Cortex of kidney (tissue), 1 donor: ENCODE results near the gene SUPT3H.
"Not testable (repeated sequence)": the region's sequence is repeated elsewhere in the genome, so short reads cannot be mapped to it uniquely, and the experiment has no call there.

ENCODE experiments used
- DNase-seq: peaks from one replicate; lab custom pipeline; 2025; lab: John Stamatoyannopoulos, UW

SUPT3H gene

GRCh38 chr6:44954281-44954680 lies 423.5 kb downstream of the SUPT3H start:
- DNase-seq, result no peak

- no peak for DNase-seq
Observed at GRCh38 chr6:44951253-44951747, 426.4 kb downstream of the SUPT3H start.

- no peak for DNase-seq
Observed at GRCh38 chr6:44949596-44950201, 428.0 kb downstream of the SUPT3H start.

GRCh38 chr6:44943541-44943940 lies 434.2 kb downstream of the SUPT3H start:
- DNase-seq, result no peak

- no peak for DNase-seq
Observed at GRCh38 chr6:44942798-44943197, 434.9 kb downstream of the SUPT3H start.

- DNase-seq, result no peak
Observed at GRCh38 chr6:44942201-44942600, 435.5 kb downstream of the SUPT3H start.

- no peak for DNase-seq
Observed at GRCh38 chr6:44940367-44940766, 437.4 kb downstream of the SUPT3H start.

- no peak for DNase-seq
Observed at GRCh38 chr6:44935693-44936300, 441.9 kb downstream of the SUPT3H start.

GRCh38 chr6:44933108-44933507 lies 444.6 kb downstream of the SUPT3H start:
- no peak for DNase-seq

- DNase-seq, result no peak
Observed at GRCh38 chr6:44932651-44933091, 445.1 kb downstream of the SUPT3H start.

GRCh38 chr6:44931385-44931784 lies 446.3 kb downstream of the SUPT3H start:
- no peak for DNase-seq

GRCh38 chr6:44926556-44926955 lies 451.2 kb downstream of the SUPT3H start:
- DNase-seq, result no peak

GRCh38 chr6:44925100-44925739 lies 452.5 kb downstream of the SUPT3H start:
- DNase-seq, result no peak

- no peak for DNase-seq
Observed at GRCh38 chr6:44923444-44923843, 454.3 kb downstream of the SUPT3H start.

GRCh38 chr6:44921798-44922197 lies 455.9 kb downstream of the SUPT3H start:
- no peak for DNase-seq

- no peak for DNase-seq
Observed at GRCh38 chr6:44920952-44921491, 456.7 kb downstream of the SUPT3H start.

GRCh38 chr6:44918671-44919296 lies 458.9 kb downstream of the SUPT3H start:
- DNase-seq, result no peak

GRCh38 chr6:44917430-44917829 lies 460.3 kb downstream of the SUPT3H start:
- no peak for DNase-seq

GRCh38 chr6:44915111-44915510 lies 462.6 kb downstream of the SUPT3H start:
- DNase-seq, result no peak

GRCh38 chr6:44914141-44914540 lies 463.6 kb downstream of the SUPT3H start:
- DNase-seq, result no peak

- DNase-seq, result no peak
Observed at GRCh38 chr6:44906761-44907160, 471.0 kb downstream of the SUPT3H start.

GRCh38 chr6:44900358-44900757 lies 477.4 kb downstream of the SUPT3H start:
- DNase-seq, result not testable (repeated sequence)
